Germinal center (tissue), 1 donor: ENCODE results near the gene NRROS.
A peak's percentile ranks its signal among the peaks of the same experiment; 100 is the strongest.
"Not testable (repeated sequence)": the region's sequence is repeated elsewhere in the genome, so short reads cannot be mapped to it uniquely, and the experiment has no call there.

Experiments used
- DNase-seq: peaks from one replicate; pipeline ENCODE4 v3.0.0; 2012; ENCODE audit warnings: mixed read lengths, low spot score

Gene NRROS

GRCh38 chr3:196639483-196640296 lies at the start of gene NRROS:
TSS of gene NRROS (plus strand) at chr3:196639694. CDS start at chr3:196654540, 14,846 bp downstream.
- peak; percentile 76 for DNase-seq

DNA sequence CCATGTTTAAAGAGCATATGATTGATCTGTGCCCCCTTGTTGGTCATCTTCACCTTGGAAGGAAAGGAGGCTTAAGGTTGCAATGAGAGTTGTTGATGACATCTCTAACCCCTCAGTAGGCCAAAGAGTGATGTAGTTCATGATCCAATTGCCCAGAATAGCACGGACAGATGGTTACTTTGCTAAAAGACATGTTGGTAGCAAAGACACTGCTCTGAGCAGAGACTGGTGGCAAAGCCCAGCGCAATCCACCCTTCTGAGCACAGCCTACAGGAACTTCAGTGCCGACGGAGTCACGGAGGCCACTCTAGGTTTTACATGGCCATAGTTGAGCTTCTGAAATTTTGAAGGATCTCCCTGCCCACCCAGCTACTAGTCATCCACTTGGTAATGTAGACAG lies 49.2 kb upstream of the NRROS start:
- no peak for DNase-seq

DNA sequence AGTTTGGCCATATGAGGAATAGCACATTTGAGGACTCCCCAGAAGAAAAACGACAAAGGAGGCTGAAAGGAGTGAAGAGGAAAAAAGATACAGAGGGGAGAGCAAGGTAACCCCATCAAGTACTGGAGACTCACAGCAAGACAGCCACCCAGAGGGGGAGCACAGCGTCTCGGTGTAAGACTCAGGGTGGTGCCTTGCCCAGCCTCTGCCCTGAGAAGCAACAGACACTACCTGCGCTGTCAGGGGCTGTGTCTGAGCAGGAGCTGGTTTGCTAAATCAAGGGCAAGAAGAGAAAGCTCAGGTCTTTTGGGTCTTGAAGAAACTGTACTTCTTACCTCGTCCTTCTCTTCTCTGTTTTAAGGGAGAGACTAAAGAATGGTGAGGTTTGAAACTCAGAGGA lies 43.1 kb upstream of the NRROS start:
- no peak for DNase-seq

DNA sequence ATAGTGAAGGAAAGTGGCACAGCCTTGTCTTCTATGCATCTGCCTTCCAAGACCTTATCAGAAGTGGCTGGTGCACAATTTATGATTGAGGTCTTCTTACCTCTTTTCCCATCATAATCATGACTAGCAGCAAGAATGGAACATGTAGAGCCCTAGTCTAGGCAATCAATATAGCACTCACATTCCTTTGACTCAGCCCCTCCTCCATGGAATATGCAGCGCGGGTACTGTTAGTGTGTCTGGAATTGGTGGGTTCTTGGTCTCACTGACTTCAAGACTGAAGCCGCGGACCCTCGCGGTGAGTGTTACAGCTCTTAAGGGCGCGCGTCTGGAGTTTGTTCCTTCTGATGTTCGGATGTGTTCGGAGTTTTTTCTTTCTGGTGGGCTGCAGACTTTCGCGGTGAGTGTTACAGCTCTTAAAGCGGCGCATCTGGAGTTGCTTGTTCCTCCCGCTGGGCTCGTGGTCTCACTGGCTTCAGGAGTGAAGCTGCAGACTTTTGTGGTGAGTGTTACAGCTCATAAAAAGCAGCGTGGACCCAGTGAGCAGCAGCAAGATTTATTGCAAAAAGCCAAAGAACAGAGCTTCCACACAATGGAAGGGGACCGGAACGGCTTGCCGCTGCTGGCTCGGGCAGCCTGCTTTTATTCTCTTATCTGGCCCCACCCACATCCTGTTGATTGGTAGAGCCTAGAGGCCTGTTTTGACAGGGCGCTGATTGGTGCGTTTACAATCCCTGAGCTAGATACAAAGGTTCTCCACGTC lies 41.3 kb upstream of the NRROS start:
- DNase-seq, result not testable (repeated sequence)

GRCh38 chr3:196599734-196600128 lies 39.8 kb upstream of the NRROS start:
- DNase-seq, result no peak

DNA sequence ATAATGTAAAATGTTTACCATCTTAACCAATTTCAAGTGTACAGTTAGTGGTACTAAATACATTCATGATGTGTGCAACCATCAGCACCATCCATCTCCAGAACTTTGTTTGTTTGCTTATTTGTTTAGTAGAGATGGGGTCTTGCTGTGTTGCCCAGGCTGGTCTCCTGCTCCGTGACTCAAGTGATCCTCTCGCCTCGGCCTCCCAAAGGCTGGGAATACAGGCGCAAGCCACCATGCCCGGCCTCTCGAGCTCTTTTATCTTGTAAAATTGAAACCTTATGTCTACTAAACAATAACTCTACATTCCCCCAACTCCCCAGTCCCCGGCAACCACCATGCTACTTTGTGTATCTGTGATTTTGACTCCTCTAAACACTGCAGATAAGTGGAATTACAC lies 39.1 kb upstream of the NRROS start:
- no peak for DNase-seq

GRCh38 chr3:196602673-196603072 lies 36.8 kb upstream of the NRROS start:
- no peak for DNase-seq

GRCh38 chr3:196603683-196604082 lies 35.8 kb upstream of the NRROS start:
- no peak for DNase-seq

DNA sequence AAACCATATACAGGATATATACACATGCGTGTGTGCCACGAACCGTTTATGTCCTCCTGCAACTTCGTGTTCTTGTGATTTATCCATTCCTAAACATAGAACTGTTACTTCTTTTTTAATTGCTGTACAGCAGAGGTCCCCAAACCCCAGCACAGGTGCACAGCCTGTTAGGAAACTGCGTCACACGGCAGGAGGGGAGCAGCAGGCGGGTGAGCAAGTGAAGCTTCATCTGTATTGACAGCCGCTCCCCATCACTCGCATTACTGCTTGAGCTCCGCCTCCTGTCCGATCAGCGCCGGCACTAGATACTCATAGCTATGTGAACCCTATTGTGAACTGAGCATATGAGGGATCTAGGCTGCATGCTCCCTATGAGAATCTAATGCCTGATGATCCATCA lies 34.9 kb upstream of the NRROS start:
- DNase-seq, result peak; percentile 55

DNA sequence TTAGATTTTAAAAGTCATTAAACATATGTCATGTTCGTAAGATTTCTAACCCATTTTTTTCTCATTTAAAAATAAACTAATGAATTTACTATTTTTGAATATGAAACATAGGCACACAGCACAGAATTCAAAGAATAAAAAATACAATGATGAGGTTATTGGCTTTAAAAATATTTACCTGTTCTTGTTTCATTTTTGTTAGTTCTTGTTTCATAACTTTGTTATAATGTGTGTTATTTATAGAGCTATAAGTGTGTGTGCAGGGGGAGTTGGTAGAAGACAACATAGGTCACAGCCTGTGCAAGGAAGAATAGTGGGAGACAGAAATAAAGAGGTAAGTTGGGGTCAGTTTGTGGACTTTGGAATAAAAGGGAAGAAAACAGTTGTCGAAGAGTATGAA lies 30.8 kb upstream of the NRROS start:
- no peak for DNase-seq

- peak; percentile 95 for DNase-seq
Observed at GRCh38 chr3:196609343-196609775, 30.1 kb upstream of the NRROS start.

- no peak for DNase-seq
Observed at GRCh38 chr3:196609805-196610515, 29.5 kb upstream of the NRROS start.

GRCh38 chr3:196611761-196612483 lies 27.6 kb upstream of the NRROS start:
- DNase-seq, result no peak

DNA sequence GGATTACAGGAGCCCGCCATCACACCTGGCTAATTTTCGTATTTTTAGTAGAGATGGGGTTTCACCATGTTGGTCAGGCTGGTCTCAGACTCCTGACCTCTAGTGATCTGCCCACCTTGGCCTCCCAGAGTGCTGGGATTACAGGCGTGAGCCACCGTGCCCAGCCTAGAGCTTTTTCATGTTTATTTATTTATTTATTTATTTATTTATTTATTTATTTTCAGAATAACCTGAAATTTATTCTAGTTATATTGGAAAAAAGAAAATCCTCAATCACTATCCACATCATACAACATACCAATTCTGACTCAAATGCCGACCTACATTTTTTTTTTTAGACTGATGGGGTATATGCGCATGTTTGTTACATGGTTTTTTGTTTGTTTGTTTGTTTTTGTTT lies 24.3 kb upstream of the NRROS start:
- not testable (repeated sequence) for DNase-seq

GRCh38 chr3:196617256-196617655 lies 22.2 kb upstream of the NRROS start:
- DNase-seq, result no peak

DNA sequence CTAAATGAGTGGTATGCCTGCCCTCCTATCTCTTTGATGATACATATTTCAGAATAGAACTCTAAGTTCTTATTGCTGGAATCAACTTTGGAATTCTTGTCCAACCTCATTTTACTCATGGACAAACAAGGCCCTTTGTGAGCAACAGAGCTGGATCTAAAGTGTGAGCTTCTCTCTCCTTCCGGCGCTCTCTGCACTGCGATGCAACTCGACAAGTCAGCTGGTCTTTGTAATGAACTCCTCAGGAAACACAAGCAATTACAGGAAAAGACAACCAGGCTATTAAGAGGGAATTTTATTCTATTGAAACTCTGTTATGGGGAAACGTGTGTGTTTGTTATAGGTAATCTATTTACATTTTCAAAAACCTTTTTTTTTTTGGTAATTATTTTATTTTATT lies 20.3 kb upstream of the NRROS start:
- no peak for DNase-seq

- DNase-seq, result not testable (repeated sequence)
Observed at GRCh38 chr3:196619627-196620026, 19.9 kb upstream of the NRROS start.

DNA sequence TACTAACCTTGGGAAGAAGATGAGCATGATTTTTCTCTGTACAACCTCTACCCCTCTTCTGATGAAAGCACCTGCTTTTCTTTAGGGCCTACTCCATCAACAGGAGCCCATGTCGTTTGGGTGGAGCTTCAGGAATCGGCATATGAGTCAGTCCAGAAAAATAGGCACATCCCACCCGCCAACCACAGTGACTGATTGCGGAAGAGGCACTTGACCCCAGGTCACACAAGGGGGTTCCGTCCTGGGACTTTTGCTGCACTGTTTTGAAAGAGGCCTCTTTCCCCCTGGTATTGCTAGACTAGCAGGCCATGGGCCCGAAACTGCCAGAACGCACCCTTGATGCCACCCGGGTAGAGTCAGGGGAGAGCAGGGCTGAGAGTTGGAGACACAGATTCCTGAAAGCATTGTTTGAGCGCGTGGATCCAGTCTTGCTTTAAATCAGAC lies 19.3 kb upstream of the NRROS start:
- DNase-seq, result no peak

GRCh38 chr3:196620684-196621083 lies 18.8 kb upstream of the NRROS start:
- no peak for DNase-seq

- no peak for DNase-seq
Observed at GRCh38 chr3:196621611-196622010, 17.9 kb upstream of the NRROS start.

DNA sequence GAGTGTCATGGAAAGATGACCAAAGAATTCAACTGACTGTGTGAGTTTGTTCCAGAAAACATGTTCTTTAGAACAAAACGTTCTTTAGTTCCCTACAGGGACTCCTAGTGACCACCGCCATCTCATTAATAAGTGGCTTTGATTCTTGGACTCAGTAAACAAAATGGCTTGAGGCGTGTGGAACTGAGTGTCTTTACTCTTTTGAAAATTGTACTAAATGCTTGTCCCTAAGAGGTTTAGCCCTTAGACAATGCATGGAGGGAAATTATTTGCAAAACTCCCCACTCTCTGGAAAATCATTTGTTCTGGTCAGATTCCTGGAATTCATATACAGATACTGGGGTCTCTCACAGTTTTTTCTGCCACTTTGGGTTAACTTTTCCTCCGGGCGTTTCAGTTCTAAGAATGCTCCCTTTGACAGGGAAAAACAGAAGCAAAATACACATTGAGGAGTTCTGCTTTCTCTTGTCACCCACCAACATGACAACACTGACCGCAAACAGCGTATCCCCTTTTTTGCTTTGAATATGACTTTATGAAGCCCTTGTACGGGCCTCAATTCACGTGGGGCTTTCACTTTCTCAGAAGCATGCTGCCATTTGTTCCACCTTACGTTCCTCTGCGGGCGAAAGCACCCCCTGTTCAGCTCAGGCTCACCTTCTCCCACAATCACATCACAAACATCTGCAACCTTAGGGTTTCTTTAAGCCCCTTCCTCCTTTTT lies 15.3 kb upstream of the NRROS start:
- DNase-seq, result no peak
